Left hindlimb (tissue), 1 donor: ENCODE results near the gene RASA4B.
"Not testable (repeated sequence)": the region's sequence is repeated elsewhere in the genome, so short reads cannot be mapped to it uniquely, and the experiment has no call there.

Experiments
- DNase-seq: peaks from one replicate; pipeline ENCODE4 v3.0.0-alpha.2; 2018

Gene RASA4B

DNA sequence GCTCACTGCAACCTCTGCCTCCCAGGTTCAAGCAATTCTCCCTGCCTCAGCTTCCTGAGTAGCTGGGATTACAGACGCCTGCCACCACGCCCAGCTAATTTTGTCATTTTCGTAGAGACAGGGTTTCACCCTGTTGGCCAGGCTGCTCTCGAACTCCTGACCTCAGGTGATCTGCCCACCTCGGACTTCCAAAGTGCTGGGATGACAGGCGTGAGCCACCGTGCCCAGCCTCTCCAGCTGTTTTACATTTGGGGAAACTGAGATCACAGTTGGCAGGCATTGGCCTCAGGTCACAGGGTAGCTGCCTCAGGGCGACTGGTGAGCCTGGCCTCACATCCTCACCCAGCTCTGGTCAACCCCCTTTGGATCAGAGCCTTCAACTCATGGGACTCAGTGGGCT is 7.0 kb downstream of the RASA4B start:
- not testable (repeated sequence) for DNase-seq

DNA sequence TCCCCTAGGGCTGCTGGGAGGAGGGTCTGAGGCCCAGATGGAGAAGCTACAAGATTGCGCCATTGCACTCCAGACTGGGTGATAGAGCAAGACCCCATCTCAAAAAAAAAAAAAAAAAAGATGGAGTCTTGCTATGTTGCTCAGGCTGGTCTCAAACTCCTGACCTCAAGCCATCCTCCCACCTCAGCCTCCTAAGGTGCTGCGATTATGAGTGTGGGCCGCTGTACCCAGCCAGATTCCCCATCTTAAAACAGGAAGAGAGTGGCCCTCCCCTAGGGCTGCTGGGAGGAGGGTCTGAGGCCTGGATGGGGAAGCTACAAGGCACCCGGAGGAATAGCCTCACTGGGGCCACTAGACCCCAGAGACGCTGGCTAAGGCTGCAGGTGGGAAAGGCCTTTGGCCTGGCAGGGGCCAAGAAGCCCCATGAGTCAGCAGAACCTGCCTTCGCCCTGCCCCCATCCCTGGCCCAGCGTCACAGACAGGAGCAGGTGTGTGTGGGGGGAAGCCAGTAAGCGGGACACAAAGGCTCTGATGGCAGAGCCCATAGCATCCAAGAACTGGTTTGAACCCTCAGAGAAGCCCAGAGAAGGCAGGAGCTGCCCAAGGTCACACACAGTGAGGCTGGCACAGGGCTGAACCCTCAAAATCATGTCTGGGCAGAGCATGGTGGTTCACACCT is 10.0 kb downstream of the RASA4B start:
- not testable (repeated sequence) for DNase-seq

DNA sequence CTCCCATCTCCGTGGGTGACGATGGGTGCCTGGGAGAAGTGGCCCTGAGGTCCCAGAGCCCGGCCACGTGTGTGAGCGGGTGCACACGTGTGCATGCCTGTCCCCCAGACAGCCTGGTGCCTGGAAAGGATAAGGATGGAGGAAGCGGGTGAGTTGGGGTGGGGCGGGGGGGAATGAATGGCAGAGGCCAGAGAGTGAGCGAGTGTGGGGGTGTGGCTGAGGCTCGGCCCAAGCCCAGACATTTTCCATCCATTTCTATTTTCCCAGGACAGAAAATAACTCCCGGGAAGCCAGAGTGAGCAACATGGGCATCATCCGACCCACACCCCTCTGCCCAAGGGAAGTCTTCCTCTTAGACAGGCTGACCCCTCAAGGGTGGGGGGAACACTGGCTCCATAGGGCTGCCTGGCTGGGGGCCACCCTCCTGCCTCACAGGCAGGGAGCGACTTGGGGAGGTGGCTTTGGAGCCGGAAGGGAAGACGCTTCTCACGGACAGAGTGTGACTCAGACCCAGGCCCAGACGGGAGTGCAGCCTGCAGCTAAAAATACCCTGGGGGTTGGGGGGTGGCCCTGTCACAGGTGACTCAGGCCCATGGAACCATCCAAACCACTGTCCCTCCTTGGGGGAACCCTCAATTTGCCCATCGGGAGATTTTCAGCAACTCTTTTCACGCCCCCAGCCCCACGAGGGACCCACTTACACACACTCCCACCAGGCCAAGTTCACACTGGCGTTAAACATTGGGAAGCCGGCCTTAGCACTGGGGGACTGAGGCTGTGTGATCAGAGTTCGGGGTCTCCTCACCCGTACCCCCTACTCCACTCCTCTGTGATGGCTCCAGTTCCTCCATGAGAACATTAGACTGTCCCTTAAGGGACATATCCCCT is 12.0 kb downstream of the RASA4B start:
- DNase-seq: not testable (repeated sequence)

DNA sequence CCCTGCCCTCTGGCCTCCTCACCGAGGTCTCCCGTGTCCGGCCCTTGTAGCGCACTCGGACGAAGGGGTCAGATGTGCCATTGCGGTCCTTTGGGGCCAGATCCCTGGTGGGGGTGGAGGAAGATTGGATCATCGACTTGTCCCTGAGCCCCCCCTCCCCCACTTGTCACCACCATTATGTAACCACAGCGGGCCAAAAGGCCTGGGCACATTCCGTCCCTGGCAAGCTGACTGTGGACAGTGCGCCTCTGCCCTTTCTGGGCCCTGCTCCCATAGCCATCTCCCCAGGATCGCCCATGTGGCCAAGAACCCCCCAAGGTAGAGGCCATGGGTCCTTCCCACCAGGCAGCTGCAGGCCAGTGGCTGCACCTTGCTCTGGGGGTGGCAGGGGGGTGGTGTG is 14.4 kb downstream of the RASA4B start:
- DNase-seq: not testable (repeated sequence)

DNA sequence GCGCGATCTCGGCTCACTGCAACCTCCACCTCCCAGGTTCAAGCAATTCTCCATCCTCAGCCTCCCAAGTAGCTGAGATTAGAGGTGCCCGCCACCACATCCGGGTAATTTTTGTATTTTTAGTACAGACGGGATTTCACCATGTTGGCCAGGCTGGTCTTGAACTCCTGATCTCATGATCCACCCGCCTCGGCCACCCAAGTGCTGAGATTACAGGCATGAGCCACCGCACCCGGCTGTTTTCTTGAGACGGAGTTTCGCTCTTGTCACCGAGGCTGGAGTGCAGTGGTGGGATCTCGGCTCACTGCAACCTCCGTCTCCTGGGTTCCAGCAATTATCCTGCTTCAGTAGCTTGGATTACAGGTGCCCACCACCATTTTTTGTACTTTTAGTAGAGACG is 19.3 kb downstream of the RASA4B start:
- not testable (repeated sequence) for DNase-seq

DNA sequence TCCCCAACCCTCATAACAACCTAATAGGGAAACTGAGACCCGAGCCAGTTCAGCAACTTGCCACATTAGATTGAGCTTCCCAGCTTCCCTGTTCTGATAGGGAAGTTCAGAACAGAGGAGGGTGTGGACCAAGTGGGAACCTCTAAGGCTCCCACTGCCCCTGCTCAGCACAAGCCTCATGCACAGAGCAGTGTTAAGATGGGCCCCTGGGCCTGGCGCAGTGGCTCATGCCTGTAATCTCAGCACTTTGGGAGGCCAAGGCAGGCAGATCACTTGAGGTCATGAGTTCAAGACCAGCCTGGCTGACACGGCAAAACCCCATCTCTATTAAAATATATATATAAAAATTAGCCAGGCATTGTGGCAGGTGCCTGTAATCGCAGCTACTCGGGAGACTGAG is 20.3 kb downstream of the RASA4B start:
- not testable (repeated sequence) for DNase-seq

DNA sequence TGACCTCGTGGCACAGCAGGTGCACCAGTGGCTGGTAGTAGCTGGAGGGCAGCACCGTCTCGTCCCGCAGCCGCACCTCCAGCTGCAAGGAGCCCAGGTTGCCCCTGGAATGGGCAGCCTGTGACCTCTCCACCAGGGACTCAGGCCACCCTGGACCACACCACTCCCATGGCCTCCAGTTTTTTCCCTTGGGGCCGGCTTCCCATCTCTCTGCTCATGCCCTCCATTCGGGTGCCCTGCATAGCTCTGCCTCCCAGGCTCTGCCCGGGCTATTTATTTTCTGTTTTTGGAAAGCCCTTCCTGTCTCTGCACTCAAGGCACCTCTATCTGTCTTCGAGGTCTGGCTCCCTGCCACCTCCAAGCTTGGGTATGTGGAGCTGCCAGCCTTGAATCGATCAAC is 20.7 kb downstream of the RASA4B start:
- peak; percentile 24 for DNase-seq

DNA sequence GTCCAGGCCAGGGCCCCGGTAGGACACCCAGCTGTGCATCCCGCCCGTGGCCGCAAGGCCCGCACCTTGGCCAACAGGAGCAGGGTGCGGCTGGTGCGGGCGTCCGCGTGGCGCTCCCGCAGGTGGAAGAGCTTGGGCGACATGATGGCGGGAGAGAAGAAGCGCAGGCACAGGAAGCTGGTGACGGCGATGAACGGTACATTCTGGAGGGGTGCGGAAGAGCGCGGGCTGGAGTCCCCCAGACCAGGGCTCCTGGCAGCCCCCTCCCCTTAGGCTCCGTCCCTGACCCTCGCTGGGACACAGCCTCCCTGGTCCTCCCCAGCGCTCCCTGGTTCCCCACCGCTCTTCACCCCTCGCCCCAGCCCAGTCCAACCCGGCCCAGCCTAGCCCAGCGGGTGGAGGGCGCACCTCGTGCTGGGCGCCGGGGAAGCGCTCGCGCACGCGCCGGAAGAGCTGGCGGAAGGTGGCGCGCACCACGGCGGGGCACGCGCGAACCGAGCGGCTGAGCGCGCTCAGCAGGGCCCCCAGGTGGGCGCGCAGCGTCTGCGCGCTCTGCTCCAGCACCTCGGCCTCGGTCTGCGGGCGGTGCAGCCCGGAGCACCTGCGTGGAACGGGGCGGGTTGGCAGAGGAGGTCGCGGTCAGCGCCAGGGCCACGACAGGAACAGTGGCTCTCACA is 23.0 kb downstream of the RASA4B start:
- DNase-seq: not testable (repeated sequence)

DNA sequence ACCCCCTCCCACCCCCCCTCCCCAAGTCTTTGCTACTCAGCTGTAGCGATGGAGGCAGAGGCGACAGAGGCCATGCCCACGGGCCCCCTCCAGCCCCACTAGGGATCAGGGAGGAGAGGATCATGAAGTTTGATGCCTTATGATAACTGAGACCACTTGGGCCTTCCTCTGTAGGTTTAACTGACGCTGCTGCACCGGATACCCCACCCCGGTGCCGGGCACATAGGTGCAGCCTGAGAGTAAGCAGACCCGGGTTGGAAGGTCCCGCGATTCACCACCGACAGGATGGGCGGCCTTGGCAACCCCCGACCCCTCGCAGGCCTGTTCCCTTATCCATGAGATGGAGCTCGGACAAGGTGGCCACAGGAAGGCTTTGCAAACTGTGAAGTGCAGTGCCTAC is 23.6 kb downstream of the RASA4B start:
- not testable (repeated sequence) for DNase-seq

DNA sequence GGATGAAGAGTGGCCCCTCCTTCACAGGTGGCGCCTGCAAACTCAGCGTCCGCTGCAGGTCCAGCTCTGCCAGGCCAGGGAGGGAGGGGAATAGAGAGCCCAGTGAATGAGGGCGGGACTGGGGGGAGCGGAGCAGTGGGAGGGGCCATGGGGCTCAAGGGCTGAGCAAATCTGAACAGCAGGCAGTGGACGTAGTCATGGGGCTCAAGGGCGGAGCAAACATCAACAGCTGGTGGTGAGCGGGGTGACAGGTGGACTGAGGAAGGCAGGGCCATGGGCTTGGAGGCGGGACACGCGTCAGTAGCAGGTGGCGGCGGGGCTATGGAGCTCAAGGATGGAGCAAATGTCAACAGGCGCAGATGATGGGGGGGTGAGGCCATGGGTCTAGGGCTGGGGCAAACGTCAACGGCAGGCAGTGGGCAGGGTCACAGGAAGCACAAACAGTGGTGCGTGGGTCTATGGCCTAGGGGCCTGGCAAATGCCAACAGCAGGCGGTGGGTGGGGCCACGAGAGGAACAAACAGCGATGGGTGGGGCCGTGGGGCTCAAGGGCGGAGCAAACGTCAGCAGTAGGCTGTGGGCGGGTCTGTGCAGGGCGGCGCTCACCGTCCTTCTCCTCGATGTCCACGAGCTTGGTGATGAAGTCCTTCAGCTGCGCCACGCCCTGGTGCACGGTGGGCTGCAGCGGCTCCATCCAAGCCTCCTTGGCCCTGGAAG is 24.2 kb downstream of the RASA4B start:
- not testable (repeated sequence) for DNase-seq

DNA sequence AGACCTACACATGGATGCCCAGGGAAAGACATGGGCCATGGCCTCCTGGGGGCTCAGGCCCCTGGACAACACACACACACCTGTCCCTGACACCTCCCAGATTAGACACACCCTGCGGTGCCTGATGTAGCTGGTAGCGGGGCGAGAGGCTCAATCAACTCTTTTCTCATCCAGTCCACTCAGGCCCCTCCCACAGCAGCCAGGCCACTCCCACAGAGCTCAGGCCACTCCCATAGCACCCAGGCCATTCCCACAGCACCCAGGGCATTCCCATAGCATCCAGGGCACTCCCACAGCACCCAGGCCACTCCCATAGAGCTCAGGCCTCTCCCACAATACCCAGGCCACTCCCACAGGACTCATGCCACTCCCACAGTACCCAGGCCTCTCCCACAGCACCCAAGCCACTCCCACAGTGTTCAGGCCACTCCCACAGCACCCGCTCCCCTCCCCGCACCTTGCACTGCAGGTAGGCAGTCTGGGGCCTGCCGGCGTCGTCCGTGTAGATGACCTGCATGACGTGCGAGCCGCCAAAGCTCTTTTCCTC is 27.0 kb downstream of the RASA4B start:
- not testable (repeated sequence) for DNase-seq

DNA sequence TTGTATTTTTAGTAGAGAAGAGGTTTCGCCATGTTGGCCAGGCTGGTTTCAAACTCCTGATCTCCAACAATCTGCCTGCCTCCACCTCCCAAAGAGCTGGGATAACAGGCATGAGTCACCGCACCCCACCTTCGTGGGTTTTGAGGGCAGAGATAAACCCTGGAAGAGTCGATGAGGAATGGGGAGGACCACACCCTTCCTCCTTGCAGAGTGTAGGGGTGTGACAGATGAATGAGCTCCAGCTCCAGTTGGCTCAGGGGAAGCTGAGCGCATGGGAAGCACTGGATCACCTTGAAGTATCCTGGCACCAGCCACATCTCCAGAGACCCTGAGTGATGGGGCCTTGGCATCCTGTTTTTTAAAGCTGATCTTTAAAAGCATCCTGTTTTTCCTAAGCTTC is 33.3 kb downstream of the RASA4B start:
- DNase-seq: not testable (repeated sequence)

DNA sequence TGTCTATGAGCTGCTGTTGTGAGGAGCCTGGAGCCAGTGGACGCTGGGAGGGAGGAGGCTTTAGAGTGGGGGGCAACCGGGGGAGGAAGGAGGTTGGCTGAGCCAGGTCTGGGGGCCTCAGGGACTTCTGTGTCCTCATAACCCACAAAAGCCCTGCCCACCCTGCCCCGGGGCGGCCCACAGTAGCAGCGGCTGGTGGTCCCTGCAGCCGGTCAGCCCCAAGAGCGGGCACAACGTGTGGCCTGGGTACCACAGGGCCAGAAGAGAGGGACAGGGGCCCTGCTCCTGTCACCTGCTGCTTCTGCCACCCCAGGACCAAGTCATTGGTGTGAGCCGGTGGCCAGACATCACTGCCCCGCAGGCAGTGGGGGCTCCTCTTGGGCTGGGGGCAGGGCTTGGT is 35.6 kb downstream of the RASA4B start:
- not testable (repeated sequence) for DNase-seq

DNA sequence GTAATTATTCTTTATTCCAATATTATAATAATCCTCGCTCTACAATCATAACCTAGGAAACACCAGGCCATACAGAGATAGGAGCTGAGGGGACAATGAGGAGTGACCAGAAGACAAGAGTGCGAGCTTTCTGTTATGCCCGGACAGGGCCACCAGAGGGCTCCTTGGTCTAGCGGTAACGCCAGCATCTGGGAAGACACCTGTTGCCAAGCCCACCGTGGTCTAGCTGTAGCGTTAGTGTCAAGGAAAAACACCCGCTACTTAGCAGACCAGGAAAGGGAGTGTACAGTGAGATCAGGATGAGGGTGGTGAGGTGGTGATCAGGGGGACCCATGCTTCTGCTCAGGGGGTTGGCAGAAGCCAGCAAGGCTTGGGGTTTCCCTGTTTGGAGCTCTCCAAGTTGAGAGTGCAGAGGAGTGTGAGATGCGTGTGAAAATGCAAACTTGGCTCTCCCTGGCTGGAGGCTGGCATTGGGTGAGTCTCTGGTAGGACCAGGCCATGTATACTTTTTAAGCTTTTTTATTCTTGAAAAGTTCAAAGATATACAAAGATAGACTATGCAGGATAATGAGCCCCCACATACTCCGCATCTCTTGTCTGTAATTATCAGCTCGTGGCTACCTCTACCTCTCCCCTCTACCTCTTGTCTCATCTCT is 37.5 kb downstream of the RASA4B start:
- not testable (repeated sequence) for DNase-seq

DNA sequence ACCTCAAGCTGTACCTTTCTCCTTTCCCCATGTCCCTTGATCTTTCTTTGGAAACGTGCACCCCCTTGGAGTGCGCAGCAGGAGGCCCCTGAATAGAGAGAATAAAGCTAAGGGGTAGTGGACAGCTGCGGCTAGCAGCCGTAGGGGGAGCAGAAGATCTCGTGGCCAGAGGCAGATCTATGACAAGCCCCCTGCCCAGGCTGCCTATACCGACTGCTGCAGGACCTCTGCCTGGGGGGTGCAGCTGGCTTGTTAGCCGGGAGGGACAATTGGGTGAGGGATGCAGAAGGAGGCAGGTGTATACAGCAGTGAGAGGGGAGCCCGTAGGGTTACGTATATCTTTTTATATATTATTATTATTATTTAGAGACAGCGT is 38.4 kb downstream of the RASA4B start:
- not testable (repeated sequence) for DNase-seq

DNA sequence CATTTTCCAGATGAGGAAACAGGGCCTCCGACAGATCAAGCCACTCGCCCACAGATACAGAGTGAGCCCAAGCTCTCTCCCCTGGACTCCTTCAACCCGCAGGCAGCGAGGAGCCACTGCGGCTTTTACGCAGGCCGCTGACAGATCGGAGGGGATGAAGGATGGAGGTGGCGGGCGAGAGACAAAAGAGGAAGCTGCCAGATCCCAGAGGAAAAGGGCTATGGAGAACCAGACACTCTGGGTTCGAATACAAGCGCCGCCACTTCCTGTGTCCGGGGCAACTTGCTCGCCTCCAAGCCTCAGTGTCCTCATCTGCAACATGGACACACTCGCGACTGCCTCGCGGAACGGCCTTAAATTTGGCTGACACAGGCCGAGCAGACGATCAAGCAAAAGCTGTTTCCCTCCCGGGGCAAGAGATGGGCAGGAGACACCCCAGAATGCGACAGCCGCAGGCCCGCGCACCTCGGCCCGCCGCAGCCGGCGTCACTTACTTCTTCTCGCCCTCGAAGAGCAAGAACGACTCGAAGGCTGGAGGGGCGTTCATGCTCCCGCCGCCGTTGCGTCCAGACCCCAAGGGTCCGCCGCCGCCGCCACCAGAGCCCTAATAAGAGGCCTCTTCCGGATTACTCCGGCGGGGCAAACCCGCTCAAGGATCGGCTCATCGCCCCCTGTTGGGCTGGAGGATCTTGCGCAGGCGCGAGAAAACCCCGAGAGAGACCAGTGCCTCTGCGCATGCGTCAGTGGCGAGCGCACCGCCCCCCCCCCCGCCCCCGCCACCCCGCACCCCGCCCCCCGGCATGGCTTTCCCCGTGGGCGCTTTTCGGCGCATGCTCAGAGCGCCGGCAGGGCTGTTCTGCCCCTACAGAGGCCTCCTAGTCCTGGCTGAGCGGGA is 39.0 kb downstream of the RASA4B start, which contains the start of gene POLR2J:
TSS of gene POLR2J (minus strand) at position 609 of the 895 bp plus-strand sequence. CDS start at position 547, 62 bp downstream.
- peak; percentile 87 for DNase-seq

DNA sequence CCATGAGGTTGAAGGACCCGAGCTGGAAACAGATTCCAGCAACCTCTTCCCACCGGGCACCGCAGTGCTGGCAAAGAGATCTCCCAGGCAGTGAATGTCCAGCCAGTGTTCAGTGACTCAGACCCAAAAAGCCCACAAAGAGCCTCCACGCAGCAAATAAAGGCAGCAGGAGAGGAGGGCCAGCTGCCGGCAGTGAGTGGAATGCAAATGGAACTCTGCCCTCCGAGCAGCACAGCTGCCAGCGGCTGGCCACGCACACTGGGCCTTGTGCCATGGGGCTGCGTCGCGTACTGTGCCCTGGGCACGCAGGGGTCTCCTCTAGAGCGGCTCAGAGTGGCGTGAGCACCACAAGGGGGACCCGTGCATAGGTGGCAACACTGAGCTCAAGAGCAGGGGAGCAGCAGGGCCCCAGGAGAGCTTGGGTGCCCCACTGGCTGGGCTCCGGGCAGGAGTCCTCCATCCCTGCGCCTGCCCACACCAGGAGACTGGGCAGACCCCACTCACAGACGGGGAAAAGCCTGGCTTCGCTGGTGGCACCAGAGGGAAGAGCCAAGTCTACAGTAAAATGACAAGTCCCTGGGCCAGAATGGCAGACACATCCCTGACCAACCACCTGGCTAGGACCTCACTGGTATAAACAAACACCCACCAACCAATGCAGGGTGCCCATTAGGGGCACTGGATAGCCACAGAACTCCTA is 42.7 kb downstream of the RASA4B start:
- DNase-seq: not testable (repeated sequence)

DNA sequence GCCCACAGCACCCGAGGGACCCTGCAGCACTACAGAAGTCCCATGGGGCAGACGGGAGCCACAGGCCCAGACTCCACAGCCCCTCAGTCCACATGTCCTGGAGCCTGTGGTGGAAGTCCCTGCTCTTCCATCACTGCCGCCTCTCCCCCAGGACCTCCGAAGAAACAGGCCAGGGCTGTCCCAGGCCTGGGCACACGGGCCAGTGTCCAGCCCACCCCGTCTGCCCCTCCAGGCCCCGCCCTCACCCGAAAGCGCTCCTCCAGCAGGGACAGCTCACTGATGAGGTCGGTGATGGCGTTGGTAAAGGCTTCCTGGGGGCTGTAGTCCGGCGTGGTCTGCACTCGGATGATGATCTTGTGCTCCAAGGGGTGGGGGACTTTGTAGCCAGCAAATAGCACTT is 43.5 kb downstream of the RASA4B start:
- not testable (repeated sequence) for DNase-seq

DNA sequence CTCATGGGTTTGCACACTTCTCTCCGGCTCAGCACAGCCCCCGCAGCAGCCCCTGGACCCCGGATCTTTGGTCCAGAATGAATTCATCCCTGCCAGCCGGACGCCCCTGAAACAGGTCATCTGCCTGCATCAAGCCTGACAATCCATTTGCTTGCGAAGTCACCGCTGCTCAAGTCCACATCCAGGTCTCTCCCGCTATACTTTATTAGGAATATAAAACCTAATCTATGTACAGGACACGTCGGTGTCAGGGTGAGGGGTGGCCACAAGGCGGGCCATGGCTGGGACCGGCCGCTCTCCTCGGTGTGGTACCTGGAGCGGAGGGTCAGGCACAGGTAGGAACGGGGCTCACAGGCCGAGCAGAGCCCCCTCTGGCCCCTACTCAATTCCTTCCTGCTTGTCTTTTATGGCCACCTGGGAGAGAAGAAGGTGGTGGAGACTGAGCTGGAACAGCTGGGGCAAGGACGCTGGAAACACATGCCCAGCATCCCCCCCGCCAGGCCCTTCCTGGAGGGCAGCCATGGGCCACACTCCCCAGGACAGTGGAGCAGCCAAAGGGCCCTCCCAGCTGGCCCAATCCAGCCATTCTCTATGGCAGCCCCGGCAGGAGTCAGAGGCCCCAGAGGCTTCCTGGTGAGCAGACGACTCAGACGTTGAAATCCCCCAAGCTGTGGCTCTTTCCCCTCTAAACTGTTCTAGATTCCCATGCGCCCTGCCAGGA is 44.1 kb downstream of the RASA4B start:
- no peak for DNase-seq
